GM12878 (cell line): ENCODE measurements around the gene FNDC3B. TPM values are rescaled to one million over a fixed set of nuclear protein-coding genes. Genes with fewer than 3 reads are reported as not detected.

Source experiments
- BMI1 ChIP-seq: fragments of 450-650 bp; IDR thresholded peaks from 2 replicates; pipeline ENCODE4 v1.6.1; 2016; ENCODE audit warnings: mild to moderate bottlenecking, moderate library complexity, borderline replicate concordance
- FOXM1 ChIP-seq: IDR thresholded peaks from 2 replicates; pipeline ENCODE4 v1.6.1; 2012; ENCODE audit warnings: low read depth, mild to moderate bottlenecking, inconsistent platforms, low read length, moderate library complexity
- NFXL1 ChIP-seq: fragments of 450-650 bp; IDR thresholded peaks from 2 replicates; pipeline ENCODE4 v1.6.1; 2017; ENCODE audit warnings: antibody characterized with exemption, mild to moderate bottlenecking, borderline replicate concordance
- SRF ChIP-seq, 2 experiments: IDR thresholded peaks; 2 replicates each; pipeline ENCODE4 v1.6.1; 2011; ENCODE audit warnings: low read depth in 2 of 2, low read length in 2 of 2, mild to moderate bottlenecking in 1 of 2, moderate library complexity in 1 of 2
- TCF12 ChIP-seq: IDR thresholded peaks from 2 replicates; pipeline ENCODE4 v1.6.1; 2011; ENCODE audit warnings: low read depth, mild to moderate bottlenecking, low read length
- polyA plus RNA-seq, 11 experiments: library from polyadenylated mRNA; depleted of rRNA in 4 of 11; unstranded in 6 of 11; stranded (reverse) in 5 of 11; fragments of >200 nt; fragmentation: Nextera tagmentation in 4 of 11; fragmentation: Illumina TruSeq in 1 of 11; extraction: Ambion mirVana in 4 of 11; extraction: Trizol in 1 of 11; gene quantifications; 1 replicate in 1 of 11; 2 replicates in 10 of 11; pipeline versions ENCODE4 v1.2.1 to v1.2.3, GENCODE V29; 2011 to 2016; ENCODE audit warnings: inconsistent platforms in 2 of 11, missing spikeins in 2 of 11, low read depth in 1 of 11
- total RNA-seq, 4 experiments: library from RNA; depleted of rRNA in 3 of 4; stranded (reverse); fragments of >200 nt in 3 of 4; fragmentation: Illumina TruSeq in 1 of 4; extraction: Trizol in 1 of 4; gene quantifications; 2 replicates each; pipeline versions ENCODE4 v1.2.1 to v1.2.3, GENCODE V29; 2013 to 2021
- TF ChIP-seq, protein P1 (sequence below): fragments of 150-350 bp; IDR thresholded peaks from 2 replicates; pipeline ENCODE4 v1.6.1; 2014; ENCODE audit warnings: mild to moderate bottlenecking, low read depth, low read length
- TF ChIP-seq, protein P2 (sequence below): fragments of 450-650 bp; IDR thresholded peaks from 2 replicates; pipeline ENCODE4 v1.6.1; 2016; ENCODE audit warnings: mild to moderate bottlenecking
- TF ChIP-seq, protein P3 (sequence below): IDR thresholded peaks from 2 replicates; pipeline ENCODE4 v1.6.1; 2012; ENCODE audit warnings: low read depth, low read length, improper control_type of control experiment
- TF ChIP-seq, protein P4 (sequence below): IDR thresholded peaks from 2 replicates; pipeline ENCODE4 v1.6.1; 2012; ENCODE audit warnings: low read length, inconsistent platforms
- TF ChIP-seq, protein P5 (sequence below): IDR thresholded peaks from 2 replicates; pipeline ENCODE4 v1.6.1; 2012; ENCODE audit warnings: improper control_type of control experiment, low read depth, low read length; ENCODE audit not compliant: insufficient replicate concordance
- TF ChIP-seq, protein P6 (sequence below): fragments of 450-650 bp; IDR thresholded peaks from 2 replicates; pipeline ENCODE4 v1.6.1; 2017; ENCODE audit warnings: low read depth, mild to moderate bottlenecking, moderate library complexity
- TF ChIP-seq, protein P7 (sequence below): IDR thresholded peaks from 2 replicates; pipeline ENCODE4 v1.6.1; 2011; ENCODE audit warnings: low read depth, mild to moderate bottlenecking, low read length, moderate library complexity, borderline replicate concordance; ENCODE audit errors: extremely low read depth

The FNDC3B gene
- total and polyA plus RNA-seq, 10 of the 15 experiments (the other 5 are each of a cell fraction or from before 2014, with no cell fraction given): 7.9 to 35.0 (median 18.5) TPM

DNA sequence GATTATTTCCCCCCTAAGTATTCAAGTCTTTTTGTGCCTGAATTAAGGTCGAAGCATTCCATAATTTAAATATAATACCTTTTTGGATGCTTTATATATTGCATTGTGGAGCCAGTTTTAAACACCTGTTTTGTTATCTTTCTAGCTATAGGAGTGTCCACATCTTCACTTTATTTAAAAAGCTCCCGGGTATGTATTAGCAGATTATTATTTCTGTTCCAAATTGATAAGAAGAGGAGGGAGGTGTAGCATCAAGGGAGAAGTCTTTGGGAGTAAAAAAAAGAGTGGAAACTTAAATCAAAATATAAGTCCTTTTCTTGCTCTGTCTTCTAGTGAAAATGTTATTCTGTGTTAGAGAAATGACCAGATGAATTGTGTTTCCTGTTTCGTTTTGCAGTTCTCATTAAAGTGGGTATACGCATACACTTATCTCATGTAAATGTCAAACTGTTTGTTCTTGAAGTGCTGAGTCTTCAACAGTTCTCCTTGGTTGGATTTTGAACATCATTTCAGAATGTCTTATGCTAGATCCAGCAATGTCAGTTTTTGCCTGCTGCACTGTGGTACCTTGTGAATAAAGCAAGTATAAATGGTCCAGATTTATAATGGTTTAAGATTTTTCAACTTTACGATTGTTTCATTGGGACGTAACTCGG lies 105.8 kb downstream of the FNDC3B start (continued):
- peak; percentile 22; the same call in 1 of the 2 replicates for TF ChIP-seq FOXM1
- TF ChIP-seq, protein P1, sequence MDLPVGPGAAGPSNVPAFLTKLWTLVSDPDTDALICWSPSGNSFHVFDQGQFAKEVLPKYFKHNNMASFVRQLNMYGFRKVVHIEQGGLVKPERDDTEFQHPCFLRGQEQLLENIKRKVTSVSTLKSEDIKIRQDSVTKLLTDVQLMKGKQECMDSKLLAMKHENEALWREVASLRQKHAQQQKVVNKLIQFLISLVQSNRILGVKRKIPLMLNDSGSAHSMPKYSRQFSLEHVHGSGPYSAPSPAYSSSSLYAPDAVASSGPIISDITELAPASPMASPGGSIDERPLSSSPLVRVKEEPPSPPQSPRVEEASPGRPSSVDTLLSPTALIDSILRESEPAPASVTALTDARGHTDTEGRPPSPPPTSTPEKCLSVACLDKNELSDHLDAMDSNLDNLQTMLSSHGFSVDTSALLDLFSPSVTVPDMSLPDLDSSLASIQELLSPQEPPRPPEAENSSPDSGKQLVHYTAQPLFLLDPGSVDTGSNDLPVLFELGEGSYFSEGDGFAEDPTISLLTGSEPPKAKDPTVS: no peak
- no peak for TF ChIP-seq NFXL1
- no peak for TF ChIP-seq TCF12
- TF ChIP-seq, protein P2, sequence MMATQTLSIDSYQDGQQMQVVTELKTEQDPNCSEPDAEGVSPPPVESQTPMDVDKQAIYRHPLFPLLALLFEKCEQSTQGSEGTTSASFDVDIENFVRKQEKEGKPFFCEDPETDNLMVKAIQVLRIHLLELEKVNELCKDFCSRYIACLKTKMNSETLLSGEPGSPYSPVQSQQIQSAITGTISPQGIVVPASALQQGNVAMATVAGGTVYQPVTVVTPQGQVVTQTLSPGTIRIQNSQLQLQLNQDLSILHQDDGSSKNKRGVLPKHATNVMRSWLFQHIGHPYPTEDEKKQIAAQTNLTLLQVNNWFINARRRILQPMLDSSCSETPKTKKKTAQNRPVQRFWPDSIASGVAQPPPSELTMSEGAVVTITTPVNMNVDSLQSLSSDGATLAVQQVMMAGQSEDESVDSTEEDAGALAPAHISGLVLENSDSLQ: no peak
- TF ChIP-seq, protein P3, sequence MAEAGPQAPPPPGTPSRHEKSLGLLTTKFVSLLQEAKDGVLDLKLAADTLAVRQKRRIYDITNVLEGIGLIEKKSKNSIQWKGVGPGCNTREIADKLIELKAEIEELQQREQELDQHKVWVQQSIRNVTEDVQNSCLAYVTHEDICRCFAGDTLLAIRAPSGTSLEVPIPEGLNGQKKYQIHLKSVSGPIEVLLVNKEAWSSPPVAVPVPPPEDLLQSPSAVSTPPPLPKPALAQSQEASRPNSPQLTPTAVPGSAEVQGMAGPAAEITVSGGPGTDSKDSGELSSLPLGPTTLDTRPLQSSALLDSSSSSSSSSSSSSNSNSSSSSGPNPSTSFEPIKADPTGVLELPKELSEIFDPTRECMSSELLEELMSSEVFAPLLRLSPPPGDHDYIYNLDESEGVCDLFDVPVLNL: no peak
- TF ChIP-seq, protein P4, sequence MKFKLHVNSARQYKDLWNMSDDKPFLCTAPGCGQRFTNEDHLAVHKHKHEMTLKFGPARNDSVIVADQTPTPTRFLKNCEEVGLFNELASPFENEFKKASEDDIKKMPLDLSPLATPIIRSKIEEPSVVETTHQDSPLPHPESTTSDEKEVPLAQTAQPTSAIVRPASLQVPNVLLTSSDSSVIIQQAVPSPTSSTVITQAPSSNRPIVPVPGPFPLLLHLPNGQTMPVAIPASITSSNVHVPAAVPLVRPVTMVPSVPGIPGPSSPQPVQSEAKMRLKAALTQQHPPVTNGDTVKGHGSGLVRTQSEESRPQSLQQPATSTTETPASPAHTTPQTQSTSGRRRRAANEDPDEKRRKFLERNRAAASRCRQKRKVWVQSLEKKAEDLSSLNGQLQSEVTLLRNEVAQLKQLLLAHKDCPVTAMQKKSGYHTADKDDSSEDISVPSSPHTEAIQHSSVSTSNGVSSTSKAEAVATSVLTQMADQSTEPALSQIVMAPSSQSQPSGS: peak; percentile 72; the same call in 1 of the 2 replicates
- TF ChIP-seq, protein P5, sequence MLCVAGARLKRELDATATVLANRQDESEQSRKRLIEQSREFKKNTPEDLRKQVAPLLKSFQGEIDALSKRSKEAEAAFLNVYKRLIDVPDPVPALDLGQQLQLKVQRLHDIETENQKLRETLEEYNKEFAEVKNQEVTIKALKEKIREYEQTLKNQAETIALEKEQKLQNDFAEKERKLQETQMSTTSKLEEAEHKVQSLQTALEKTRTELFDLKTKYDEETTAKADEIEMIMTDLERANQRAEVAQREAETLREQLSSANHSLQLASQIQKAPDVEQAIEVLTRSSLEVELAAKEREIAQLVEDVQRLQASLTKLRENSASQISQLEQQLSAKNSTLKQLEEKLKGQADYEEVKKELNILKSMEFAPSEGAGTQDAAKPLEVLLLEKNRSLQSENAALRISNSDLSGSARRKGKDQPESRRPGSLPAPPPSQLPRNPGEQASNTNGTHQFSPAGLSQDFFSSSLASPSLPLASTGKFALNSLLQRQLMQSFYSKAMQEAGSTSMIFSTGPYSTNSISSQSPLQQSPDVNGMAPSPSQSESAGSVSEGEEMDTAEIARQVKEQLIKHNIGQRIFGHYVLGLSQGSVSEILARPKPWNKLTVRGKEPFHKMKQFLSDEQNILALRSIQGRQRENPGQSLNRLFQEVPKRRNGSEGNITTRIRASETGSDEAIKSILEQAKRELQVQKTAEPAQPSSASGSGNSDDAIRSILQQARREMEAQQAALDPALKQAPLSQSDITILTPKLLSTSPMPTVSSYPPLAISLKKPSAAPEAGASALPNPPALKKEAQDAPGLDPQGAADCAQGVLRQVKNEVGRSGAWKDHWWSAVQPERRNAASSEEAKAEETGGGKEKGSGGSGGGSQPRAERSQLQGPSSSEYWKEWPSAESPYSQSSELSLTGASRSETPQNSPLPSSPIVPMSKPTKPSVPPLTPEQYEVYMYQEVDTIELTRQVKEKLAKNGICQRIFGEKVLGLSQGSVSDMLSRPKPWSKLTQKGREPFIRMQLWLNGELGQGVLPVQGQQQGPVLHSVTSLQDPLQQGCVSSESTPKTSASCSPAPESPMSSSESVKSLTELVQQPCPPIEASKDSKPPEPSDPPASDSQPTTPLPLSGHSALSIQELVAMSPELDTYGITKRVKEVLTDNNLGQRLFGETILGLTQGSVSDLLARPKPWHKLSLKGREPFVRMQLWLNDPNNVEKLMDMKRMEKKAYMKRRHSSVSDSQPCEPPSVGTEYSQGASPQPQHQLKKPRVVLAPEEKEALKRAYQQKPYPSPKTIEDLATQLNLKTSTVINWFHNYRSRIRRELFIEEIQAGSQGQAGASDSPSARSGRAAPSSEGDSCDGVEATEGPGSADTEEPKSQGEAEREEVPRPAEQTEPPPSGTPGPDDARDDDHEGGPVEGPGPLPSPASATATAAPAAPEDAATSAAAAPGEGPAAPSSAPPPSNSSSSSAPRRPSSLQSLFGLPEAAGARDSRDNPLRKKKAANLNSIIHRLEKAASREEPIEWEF: no peak
- TF ChIP-seq, protein P6, sequence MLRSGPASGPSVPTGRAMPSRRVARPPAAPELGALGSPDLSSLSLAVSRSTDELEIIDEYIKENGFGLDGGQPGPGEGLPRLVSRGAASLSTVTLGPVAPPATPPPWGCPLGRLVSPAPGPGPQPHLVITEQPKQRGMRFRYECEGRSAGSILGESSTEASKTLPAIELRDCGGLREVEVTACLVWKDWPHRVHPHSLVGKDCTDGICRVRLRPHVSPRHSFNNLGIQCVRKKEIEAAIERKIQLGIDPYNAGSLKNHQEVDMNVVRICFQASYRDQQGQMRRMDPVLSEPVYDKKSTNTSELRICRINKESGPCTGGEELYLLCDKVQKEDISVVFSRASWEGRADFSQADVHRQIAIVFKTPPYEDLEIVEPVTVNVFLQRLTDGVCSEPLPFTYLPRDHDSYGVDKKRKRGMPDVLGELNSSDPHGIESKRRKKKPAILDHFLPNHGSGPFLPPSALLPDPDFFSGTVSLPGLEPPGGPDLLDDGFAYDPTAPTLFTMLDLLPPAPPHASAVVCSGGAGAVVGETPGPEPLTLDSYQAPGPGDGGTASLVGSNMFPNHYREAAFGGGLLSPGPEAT: no peak
- TF ChIP-seq BMI1: no peak
- TF ChIP-seq SRF (IDR thresholded peaks at IDR 0.05; ENCODE audit: low read depth in 2 of 2, low read length in 2 of 2): no peak
- TF ChIP-seq, protein P7, sequence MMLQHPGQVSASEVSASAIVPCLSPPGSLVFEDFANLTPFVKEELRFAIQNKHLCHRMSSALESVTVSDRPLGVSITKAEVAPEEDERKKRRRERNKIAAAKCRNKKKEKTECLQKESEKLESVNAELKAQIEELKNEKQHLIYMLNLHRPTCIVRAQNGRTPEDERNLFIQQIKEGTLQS: no peak
